ENCODE results near the gene DDX60. TPM values are rescaled to one million over a fixed set of nuclear protein-coding genes. Genes with fewer than 3 reads are reported as not detected.

Gene DDX60
- total RNA-seq, 1 donor from 2014 or later, result 34.6 TPM

DNA sequence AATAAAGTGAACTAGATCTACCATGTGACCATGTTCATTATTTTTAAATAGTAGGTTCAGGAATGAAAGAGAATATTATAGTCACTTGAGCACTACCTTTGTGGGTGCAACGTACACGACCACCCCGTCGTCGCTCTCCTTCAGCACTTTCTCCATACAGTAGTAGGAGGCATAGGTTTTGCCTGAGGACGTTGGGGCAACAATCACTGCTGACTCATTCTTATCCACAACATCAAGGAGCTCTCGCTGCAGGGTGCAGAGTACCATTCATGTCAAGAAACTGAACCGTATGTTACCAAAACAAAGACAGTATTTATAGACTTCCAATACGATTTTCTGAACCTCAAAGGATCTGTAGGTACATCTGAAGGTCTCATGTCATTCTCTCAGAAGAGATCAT lies 44.7 kb downstream of the DDX60 start:
- H3K4me1 ChIP-seq, result no peaks in the 10 kb centered on the region
- ATAC-seq, result no peak
- no peaks in the 10 kb centered on the region for H3K9me3 ChIP-seq
- intact Hi-C loops (cut with DNase I), result no loop called here
- no peak overlapping the region for H3K27ac ChIP-seq
- H3K36me3 ChIP-seq, result peaks cover 86% of the 10 kb centered on the region
- no peaks in the 10 kb centered on the region for H3K27me3 ChIP-seq (ENCODE audit: low read depth)
- DNase-seq, result no peak
- H3K4me3 ChIP-seq, result no peak overlapping the region
- TF ChIP-seq CTCF (IDR thresholded peaks at IDR 0.05), result no peak

GRCh38 chr4:168272488-168272887 lies 46.1 kb downstream of the DDX60 start:
- Histone ChIP-seq H3K4me1 (no peaks in the 10 kb centered on the region), H3K27me3 (ENCODE audit: low read depth) (no peaks in the 10 kb centered on the region), H3K9me3 (no peaks in the 10 kb centered on the region), H3K27ac (no peak overlapping the region), H3K36me3 (peaks cover 87% of the 10 kb centered on the region), H3K4me3 (no peak overlapping the region)
- no peak for TF ChIP-seq CTCF (IDR thresholded peaks at IDR 0.05)
- no peak for ATAC-seq
- DNase-seq, result no peak
- intact Hi-C loops (cut with DNase I), result no loop called here

DNA sequence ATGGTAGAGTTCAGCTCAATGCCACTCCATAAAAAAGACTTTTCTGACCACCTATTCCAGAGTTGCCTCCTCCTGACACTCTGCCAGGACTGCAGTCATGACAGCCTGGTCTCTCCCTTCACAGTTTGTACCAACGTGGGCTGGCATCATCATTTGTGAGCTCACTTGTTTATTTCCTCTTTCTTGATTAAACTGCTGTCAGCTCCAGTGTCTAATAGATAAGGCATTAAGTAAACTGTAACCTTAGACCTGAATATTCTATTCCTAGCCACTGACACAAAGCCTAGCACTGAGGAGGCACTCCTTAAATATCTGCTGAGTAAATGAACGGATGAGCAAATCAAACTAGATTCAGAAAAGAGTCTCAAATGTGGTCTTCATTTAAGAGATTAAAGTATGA lies 48.7 kb downstream of the DDX60 start:
- no peak overlapping the region for H3K4me3 ChIP-seq
- no peaks in the 10 kb centered on the region for H3K4me1 ChIP-seq
- ATAC-seq, result no peak
- intact Hi-C loops (cut with DNase I), result no loop called here
- no peaks in the 10 kb centered on the region for H3K9me3 ChIP-seq
- no peak for DNase-seq
- TF ChIP-seq CTCF (IDR thresholded peaks at IDR 0.05), result no peak
- H3K27ac ChIP-seq, result no peak overlapping the region
- no peaks in the 10 kb centered on the region for H3K27me3 ChIP-seq (ENCODE audit: low read depth)
- peaks cover 84% of the 10 kb centered on the region for H3K36me3 ChIP-seq

- peaks cover 76% of the 10 kb centered on the region for H3K36me3 ChIP-seq
- ATAC-seq, result no peak
Observed at GRCh38 chr4:168265327-168265726, 53.2 kb downstream of the DDX60 start.

GRCh38 chr4:168264903-168265302 lies 53.6 kb downstream of the DDX60 start:
- no peaks in the 10 kb centered on the region for H3K27me3 ChIP-seq (ENCODE audit: low read depth)
- peaks cover 79% of the 10 kb centered on the region for H3K36me3 ChIP-seq
- H3K4me3 ChIP-seq, result no peak overlapping the region
- H3K9me3 ChIP-seq, result no peaks in the 10 kb centered on the region
- TF ChIP-seq CTCF (IDR thresholded peaks at IDR 0.05), result no peak
- no peaks in the 10 kb centered on the region for H3K4me1 ChIP-seq
- intact Hi-C loops (cut with DNase I), result no loop called here
- H3K27ac ChIP-seq, result no peak overlapping the region
- ATAC-seq (no peak), DNase-seq (no peak)

More at GRCh38 chr4:168265327-168265726, 53.2 kb downstream of the DDX60 start:
- no peak for DNase-seq
- no peak overlapping the region for H3K4me3 ChIP-seq
- TF ChIP-seq CTCF (IDR thresholded peaks at IDR 0.05), result no peak
- intact Hi-C loops (cut with DNase I), result no loop called here
- no peaks in the 10 kb centered on the region for H3K9me3 ChIP-seq
- no peaks in the 10 kb centered on the region for H3K4me1 ChIP-seq
- H3K27me3 ChIP-seq (ENCODE audit: low read depth), result no peaks in the 10 kb centered on the region
- H3K27ac ChIP-seq, result no peak overlapping the region

DNA sequence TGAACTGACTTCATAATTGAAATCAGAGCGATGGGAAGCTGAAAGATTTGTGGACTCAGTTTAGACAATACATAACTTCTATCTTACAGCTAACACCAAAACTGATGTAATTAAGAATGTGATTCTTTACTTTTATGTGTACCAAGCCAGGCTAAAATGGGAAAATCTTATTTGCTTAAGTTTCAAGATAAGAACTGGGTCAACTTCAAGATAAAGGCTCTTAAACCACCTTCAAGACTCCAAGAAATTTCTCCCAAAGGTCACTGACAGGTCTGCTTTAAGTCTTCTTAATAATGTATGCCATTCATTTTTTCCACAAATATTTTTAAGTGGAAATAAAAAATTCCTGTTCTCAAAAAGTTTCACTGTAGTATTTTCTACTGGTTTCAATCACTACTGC lies 55.5 kb downstream of the DDX60 start:
- H3K27ac ChIP-seq, result no peak overlapping the region
- H3K36me3 ChIP-seq, result peaks cover 66% of the 10 kb centered on the region
- H3K4me1 ChIP-seq, result no peaks in the 10 kb centered on the region
- no peaks in the 10 kb centered on the region for H3K9me3 ChIP-seq
- DNase-seq (no peak), ATAC-seq (peak in 1 of 2 donors; percentile 53)
- no peaks in the 10 kb centered on the region for H3K27me3 ChIP-seq (ENCODE audit: low read depth)
- H3K4me3 ChIP-seq, result no peak overlapping the region
- intact Hi-C loops (cut with DNase I), result no loop called here
- no peak for TF ChIP-seq CTCF (IDR thresholded peaks at IDR 0.05)
